Stimulated activated CD8-positive, alpha-beta memory T cell treated with anti-CD3 and anti-CD28 coated beads, Interleukin-2, amount 100 ng/mL, for 48 hours (primary cell): ENCODE results near the gene LIPJ.

Experiments
- DNase-seq, 2 donors: peaks; one replicate each; pipeline ENCODE4 v3.0.0-alpha.2; 2020; ENCODE audit warnings: low read depth in 2 of 2

The LIPJ gene

GRCh38 chr10:88594482-88594881 lies 7.9 kb downstream of the LIPJ start:
- DNase-seq = no peak

- no peak for DNase-seq
Observed at GRCh38 chr10:88598055-88598454, 11.5 kb downstream of the LIPJ start.

DNA sequence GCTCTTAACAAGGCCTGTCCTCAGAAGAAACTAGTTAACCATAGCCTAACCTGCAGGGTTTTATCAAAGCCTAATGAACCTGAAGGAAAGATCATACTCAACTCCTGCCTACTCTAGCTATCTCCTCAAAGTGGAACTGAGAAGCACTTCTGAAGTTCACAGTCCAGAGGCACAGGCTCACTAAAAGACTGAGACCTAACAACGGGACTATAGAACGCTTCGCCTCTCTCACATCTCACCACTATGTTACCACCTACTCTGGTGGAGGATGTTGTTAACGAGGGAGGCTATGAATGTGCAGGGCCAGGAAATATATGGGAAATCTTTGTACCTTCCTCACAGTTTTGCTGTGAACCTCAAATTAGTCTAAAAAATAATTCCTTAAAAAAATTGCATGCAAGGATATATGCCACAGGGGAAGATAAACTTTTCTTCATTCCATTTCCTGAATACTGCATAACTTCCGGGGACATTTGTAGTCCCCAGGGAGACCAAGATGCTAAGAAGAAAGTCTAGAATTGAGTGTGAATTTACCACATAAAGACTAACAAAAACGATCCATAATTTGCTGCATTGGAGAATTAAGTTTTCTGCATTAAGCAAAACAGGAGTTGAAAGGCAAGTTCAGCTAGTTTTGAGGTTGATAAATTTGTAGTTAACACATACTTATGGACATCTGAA lies 21.6 kb downstream of the LIPJ start:
- no peak for DNase-seq

GRCh38 chr10:88608780-88609179 lies 22.2 kb downstream of the LIPJ start:
- no peak for DNase-seq

DNA sequence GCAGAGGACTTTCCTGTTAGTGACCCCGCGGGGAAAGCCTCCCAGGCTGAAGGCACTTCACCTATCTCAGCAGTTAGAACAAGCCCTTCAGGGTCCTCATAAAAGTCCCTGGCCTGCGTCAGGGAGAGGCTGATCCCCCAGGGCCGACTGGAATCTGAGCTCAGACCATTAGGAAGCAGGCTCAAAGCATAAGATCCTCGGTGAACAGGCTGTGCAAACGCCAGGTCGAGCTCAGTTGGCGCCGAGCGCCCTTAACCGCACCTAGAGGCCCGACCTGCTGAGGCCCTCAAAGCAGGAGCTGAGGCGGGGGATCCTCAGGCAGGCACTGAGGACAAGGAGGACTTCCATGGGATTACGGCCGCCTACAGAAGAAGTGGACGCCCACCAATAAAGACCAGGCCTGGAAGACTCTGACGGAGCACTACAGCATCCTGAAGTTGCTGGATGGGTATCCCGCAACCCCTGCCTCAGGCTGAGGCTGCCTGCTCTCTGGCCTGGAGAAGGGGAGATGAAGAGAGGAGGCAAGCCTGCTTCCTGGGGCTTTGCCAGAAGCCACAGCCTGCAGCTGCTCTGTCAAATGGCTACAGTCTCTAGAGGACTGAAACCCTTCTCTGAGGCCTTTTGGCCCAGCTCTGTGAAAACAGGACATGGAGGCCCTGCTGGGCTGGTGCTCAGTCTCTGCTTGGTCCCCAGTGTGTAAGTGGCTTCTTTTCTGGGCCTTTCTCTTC lies 29.9 kb downstream of the LIPJ start:
- DNase-seq = no peak

- no peak for DNase-seq
Observed at GRCh38 chr10:88617772-88618300, 31.3 kb downstream of the LIPJ start.

DNA sequence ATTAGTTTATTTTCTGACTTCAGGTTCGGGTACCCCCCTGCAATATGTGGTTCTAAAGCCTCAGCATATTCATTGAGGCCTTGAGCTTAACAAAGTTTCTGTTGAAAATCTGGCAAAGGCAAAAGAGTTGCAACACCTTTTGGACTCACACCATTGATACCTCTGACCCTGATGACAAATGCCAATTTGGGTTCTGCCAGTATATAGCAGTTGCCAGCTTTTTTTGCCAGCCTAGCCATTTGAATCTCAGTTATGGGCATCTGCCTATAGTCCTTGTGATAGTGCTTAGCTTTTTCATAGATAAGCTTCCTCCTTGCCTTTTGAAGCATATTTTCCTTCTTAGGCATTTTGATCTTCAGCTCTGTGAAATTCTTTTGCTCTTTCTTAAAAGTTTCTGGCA lies 31.9 kb downstream of the LIPJ start:
- no peak for DNase-seq

GRCh38 chr10:88620441-88620840 lies 33.9 kb downstream of the LIPJ start:
- no peak for DNase-seq

GRCh38 chr10:88623835-88624234 lies 37.3 kb downstream of the LIPJ start:
- DNase-seq = no peak

DNA sequence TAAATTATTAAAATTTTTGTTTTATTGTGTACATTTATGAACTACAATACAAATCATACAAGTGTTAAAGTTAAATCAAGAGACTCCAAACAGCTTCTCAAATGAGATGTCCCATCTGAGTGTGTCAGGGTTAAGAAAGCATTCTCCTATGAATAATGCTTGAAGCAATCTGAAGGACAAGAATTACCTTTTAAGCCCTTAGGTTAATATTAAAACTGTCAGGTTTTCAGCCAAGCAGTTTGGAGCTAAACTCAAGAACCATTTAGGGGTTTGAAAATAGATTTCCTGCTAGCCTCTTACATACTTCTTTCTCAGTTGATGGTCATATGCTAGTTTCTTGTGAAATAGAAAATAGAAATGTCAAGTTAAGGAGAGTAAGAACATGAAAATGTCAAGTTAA lies 38.3 kb downstream of the LIPJ start:
- no peak for DNase-seq

- no peak for DNase-seq
Observed at GRCh38 chr10:88640186-88640585, 53.6 kb downstream of the LIPJ start.

DNA sequence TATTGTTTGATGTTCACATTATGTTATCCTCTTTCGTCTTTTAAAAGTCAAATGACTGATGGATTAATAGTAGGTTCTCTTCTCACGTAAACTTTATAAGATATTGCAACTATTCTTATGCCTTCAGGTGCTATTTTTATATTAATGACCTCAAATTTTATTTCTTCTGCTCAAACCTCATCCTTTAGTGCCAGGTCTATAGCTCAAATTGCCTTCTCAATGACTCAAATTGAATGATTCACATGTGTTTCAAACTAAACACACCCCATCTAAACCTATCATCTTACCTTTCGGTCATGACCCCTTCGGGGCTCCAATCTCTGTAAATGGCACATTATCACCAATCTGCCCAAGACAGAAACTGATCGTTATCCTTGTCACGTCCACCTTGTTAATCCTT lies 55.6 kb downstream of the LIPJ start:
- DNase-seq = no peak

GRCh38 chr10:88642963-88643362 lies 56.4 kb downstream of the LIPJ start:
- no peak for DNase-seq

- DNase-seq = no peak
Observed at GRCh38 chr10:88647061-88647615, 60.6 kb downstream of the LIPJ start.

GRCh38 chr10:88651101-88651551 lies 64.6 kb downstream of the LIPJ start:
- DNase-seq = no peak

DNA sequence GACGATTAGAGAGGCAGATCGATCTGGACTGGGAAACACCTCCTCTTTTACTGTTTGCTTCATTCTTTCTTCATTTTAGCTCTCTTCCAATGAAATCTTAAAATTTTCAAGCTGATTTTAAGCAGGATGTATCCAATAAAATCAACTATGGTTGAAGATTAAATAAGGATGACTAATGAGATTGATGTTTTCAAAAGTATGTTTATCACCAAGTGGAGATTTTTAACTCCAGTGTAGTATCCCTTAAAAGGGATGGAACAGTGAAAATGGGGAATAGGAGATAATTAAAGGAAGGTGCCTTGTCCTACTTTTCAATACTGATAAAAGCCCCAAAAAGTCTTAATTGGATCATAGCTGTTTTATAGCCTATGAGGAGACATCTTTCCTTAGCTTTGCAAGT lies 66.1 kb downstream of the LIPJ start:
- DNase-seq = no peak
